HG02840 (cell line): ENCODE results near the gene EFCAB12.
"Not testable (repeated sequence)": the region's sequence is repeated elsewhere in the genome, so short reads cannot be mapped to it uniquely, and the experiment has no call there.

Source experiments
- ATAC-seq: cut with Tn5 transposase; IDR thresholded peaks from one replicate; pipeline ENCODE4 v1.9.1; 2021; ENCODE audit warnings: mild to moderate bottlenecking, moderate library complexity, moderate number of reproducible peaks; ENCODE audit not compliant: unreplicated experiment, low FRiP score

The EFCAB12 gene

DNA sequence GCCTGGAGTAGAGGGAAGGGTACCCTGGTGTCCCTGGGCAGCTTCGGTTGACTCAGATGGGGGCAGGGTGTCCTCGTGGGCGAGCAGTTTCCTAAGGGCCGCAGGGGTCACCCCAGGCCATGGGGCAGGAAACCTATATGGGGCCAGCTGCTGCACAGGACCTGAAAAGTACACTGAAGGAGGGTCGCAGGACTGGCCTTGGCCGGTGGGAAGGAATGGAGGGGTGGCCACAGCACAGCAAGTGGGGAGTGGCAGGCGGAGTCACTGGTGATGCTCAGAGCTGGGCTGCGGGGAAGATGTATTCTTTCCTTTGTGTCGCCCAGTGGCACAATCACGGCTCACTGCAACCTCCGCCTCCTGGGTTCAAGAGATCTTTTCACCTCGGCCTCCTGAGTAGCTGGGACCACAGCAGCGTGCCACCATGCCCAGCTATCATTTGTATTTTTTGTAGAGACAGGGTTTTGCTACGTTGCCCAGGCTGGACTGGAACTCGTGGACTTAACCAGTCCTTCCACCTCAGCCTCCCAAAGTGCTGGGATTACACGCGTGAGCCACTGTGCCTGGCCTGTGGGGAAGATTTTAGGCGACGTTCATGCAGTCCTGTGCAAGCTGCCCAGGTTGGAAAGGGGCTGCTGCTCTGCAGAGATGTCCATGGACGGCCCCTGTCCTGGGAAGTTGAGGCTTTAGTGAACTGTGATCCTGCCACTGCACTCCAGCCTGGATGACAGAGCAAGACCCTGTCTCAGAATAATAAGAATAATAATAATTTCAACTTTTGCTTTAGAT, 57.2 kb downstream of the EFCAB12 start:
- no peak for ATAC-seq

DNA sequence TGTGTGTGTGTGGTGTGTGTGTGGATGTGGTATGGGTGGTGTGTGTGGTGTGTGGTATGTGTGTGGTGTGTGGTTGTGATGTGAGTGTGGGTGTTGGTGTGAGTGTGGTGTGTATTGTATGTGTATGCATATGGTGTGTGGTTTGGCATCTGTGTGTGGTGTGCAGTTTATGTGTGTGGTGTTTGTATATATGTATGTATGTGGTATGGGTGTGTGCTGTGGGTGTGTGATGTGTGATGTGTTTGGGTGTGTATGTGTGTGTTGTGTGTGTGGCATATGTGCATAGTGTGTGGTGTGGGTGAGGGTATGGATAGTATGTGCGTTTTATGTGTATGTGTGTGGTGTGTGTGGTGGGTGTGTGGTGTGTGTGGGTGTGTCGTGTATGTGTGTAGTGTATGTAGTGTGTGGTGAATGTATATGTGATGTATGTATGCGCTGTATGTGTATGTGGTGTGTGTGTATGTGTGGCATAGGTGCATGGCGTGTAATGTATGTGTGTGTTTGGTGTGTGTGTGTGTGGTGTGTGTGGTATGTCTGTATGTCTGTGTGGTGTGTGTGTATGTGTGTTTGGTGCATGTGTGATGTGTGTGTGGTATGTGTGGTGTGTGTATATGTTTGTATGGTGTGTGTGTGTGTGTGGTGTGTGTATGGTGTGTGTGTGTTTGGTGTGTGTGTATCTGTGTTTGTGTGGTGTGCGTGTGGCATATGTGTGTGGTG, 58.0 kb downstream of the EFCAB12 start:
- ATAC-seq = no peak

DNA sequence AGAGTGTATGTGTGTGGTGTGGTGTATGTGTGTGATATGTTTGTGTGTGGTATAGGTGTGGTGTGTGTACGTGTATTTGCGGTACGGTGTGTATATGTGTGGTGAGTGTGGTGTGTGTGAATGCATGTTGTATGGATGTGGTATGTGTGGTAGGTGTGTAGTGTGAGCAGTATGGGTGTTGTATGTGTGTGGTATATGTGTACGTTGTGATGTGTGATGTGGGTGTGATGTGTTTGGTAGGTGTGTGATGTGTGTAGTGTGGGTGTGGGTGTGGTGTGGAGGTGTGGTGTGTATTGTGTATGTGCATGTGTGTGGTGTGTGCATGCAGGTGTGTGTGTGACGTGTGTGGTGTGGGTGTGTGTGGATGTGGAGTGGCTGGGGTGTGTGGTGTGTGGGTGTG, 58.7 kb downstream of the EFCAB12 start:
- ATAC-seq = no peak

DNA sequence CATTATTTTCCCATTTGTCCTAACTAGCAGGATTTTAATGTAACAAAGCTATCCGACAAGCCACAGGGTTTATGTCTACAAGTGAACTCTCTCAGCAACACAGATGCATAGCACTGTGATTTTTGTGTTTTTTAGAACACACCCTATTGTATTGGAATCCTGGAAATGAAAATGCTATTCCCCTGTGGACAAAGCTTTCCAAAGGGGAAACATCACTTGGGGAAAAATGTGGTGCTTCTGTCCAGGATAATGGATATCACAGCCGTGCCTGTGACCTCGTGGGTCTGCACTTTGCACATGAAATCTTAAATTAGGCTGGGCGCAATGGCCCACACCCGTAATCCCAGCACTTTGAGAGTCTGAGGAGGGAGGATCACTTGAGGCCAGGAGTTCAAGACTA, 60.6 kb downstream of the EFCAB12 start:
- ATAC-seq = no peak

DNA sequence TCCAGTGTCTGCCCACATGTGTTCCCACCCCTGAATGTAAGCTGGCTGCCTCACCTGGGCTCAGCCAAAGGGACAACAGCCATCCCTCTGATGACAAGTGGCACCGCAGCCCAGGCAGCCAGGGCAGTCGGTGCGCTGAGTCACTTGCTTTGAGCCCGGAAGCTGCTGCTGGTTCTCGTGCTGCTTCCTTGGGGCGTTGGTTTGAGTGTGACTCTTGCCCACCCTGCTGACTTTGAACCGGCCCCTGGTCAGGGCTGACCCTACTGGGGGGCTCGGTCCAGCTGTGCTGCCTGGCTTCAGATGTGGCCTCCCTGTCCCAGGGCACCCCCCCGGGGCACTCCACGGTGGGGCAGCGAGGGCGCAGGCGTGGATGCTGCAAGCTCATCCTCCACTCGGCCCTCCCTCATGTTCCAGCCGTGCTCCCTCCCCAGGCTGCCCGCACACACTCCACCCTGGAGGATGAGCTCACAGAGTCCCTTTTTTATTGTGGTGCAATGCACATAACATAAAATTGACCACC, 62.1 kb downstream of the EFCAB12 start:
- no peak for ATAC-seq

DNA sequence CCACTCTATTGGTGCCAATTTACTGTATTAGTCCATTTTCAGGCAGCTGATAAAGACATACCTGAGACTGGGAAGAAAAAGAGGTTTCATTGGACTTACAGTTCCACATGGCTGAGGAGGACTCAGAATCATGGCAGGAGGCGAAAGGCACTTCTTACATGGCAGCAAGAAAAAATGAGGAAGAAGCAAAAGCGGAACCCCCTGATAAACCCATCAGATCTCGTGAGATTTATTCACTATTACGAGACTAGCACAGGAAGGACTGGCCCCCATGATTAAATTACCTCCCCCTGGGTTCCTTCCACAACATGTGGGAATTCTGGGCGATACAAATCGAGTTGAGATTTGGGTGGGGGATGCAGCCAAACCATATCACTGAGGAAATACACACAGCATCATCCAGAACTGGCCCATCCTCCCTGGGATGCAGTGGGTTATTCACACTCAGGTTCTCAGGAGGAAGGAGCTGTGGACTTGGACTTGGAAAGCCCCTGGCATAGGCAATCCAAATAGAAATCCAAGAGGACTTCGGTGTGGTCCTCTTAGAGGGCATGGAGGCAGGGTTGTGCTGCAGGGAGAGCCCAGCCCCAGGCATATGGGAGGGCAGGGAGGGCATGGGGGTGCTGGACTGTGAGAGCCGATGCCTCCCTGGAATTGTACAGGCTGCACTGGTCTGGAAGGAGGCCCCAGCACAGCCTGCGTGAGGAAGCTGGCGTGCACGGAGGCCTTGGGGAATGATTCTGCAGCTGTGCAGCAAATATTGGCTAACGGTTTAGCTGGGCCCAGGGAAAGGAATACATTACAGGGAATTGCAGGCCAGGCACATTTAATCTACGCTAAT, 62.9 kb downstream of the EFCAB12 start:
- ATAC-seq = no peak

DNA sequence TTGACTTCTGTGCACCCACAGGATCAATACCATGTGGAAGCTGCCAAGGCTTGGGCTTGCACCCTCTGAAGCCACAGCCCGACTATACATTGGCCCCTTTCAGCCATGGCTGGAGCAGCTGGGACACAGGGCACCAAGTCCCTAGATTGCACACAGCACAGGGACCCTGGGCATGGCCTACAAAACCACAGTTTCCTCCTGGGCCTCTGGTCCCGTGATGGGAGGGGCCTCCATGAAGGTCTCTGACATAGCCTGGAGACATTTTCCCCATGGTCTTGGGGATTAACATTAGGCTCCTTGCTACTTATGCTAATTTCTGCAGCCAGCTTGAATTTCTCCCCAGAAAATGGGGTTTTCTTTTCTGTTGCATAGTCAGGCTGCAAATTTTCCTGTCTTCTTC, 63.6 kb downstream of the EFCAB12 start:
- ATAC-seq = not testable (repeated sequence)

DNA sequence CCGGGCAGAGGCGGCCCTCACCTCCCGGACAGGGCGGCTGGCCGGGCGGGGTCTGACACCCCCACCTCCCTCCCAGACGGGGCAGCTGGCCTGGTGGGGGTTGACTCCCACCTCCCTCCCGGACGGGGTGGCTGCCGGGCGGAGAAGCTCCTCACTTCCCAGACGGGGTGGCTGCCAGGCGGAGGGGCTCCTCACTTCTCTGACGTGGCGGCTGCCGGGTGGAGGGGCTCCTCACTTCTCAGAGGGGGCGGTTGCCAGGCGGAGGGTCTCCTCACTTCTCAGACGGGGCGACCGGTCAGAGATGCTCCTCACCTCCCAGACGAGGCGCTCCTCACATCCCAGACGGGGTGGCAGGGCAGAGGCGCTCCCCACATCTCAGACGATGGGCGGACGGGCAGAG, 65.1 kb downstream of the EFCAB12 start:
- ATAC-seq = not testable (repeated sequence)

DNA sequence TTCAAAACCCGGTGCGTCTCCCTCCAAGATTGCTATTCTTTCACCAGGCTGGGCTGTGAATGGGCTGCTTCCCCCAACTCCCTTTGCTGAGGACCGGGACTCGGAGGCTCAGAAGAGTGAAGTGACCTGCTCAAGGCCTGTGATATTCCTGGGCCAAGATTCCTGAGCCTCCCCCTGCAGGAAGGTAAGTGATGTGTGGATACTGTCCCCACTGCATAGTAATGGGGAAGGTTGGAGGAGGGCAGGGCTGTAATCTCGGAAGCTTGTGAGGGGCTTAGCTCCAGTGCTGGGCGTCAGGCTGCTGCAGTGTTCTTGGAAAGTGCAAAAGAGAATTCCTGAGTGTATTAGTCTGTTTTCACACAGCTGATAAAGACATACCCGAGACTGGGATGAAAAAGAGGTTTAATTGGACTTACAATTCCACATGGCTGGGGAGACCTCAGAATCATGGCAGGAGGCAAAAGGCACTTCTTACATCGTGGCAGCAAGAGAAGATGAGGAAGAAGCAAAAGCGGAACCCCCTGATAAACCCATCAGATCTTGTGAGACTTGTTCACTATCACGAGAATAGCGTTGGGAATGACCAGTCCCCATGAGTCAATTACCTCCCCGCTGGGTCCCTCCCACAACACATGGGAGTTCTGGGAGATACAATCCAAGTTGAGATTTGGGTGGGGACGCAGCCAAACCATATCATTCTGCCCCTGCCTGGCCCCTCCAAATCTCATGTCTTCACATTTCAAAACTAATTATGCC, 67.6 kb downstream of the EFCAB12 start:
- no peak for ATAC-seq

DNA sequence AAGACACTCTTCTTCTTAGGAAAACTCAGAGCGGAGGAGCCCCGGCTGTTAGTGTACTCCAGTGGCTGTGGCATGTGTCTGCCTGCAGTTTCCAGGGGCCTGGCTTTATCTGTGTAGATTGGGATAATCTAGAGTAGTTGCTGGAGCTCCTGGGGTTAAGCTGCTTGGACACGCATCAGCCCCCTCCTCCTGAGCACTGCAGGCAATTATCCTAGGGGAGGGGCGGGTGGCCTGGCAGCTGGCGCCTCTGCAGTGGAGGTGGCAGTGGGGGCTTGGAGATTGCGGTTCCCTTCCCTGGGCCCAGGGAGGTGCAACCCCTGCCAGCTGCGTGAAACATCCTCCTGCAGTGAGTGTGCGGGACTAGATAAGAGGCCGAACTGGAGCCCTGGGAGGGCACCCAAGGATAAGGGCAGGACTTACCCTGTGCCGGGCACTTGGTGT, 68.2 kb downstream of the EFCAB12 start:
- ATAC-seq = no peak

DNA sequence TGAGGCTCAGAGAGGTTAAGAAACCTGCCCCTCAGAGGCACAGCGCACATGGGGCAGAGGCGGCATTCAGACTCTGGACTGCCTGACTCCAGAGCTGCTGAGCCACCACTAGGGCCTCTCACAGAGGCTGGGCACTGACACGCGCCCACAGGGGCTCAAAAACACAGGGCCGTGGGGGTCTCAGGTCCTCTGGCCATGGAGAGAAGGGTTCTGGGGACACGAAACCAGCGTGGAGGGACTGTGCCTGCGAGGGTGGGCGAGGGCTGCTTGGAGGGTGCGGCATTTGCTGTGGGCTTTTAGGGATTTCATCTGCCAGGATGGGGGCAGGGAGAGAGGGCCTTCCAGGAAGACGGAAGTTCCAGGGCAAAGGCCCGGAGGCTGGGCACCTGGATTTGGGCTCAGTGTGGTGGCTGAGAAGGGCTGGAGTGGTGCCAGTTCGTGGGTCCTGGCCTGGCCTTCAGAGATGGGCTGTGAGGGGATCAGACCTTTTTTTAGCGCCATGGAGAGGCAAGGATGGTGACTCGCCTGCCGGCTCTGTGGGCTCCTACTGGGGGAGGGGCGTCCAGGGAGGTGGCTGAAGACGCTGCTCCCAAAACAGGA, 69.6 kb downstream of the EFCAB12 start:
- no peak for ATAC-seq

DNA sequence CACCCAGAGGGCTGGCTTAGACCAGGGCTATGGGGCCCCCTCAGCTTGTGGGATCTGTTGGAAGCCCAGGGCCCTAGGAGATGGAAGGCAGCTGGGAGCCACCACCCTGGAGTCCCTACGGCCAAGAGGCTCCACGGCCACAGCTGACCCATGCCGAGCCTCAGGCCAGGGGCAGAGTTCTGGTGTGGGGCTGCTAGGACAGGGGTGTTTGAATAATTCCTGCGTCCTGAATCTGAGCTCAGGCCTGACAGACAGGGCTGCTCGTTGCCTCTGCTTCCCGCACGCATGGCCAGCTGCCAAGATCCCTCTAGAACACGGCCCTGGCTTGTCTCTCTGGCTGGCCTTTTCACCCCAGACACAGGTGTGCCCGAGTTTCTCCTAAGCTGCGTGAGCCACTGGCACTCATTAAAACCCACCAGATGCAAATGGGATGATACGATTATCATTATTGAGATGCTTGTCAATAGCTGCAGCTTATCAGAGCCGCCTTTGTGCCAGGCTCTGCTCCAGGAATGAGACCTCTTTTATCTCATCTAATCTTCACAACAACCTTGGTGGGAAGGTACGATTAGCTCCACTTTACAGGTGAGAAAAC, 70.2 kb downstream of the EFCAB12 start:
- no peak for ATAC-seq

DNA sequence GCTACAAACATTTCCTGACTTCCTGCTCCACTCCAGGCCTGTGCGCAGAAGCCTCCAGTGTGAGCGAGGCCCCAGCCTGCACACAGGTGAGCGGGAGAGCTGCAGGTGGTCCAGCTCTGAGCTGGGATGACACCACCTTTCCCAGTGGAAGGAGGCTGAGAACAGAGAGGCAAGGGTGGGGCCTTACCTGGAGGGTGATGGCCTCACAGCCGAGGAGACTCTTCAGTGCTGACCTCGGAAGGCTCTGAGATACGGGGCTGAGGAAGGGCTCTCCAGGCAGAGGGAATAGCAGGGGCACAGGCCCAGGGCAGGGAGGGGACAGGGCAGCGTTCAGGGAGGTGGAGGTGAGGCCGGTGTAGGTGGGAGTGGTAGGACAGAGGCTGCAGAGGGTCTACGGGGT, 70.8 kb downstream of the EFCAB12 start:
- no peak for ATAC-seq

DNA sequence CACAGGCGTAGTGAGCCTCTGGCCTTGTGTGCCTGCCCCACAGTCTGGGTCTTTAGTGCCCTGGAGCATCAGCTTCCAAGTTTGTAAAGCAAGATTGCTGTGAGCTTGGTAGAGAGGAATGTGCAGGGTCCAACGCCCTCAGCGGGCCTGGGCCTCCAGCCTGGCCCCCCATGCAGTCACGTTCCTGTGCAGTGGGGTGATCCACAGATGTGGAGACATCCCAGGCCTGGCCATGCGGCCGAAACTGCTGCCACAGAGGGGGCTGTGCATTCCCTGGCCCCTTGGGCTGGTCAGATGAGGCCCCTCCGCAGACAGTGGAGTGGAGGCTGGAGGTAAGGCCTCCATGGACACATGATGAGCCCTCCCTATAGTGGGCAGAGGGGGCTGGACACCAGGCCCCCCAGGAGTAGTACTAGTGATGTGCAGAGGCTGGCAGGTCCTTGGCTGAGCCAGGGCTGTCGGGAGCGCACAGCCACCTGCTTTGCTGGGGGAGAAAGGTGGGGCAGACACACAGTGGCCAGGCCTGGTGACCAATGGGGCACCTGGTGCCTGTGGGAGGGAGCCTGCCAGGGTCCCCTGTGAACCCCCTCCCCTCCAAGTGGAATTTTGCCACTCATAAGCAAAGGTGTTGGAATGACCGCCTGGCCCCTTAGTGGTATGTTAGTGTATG, 71.5 kb downstream of the EFCAB12 start:
- no peak for ATAC-seq

DNA sequence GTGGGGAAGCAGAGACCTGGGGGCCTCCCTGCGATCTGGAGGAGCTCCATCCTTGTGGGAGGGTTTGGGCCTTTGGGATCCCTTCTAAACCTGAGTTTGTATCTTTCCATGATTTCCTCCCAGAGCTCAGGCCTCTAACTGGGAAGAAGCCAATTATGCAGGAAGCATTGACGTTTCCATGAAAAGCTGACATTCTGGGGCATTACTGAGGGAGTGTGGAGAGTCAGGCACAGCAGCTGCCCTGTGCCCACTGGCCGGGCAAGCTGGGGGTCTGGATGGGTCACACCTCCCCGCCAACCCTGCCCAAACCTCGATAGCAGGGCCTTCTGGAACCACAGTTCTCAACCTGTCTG, 74.9 kb downstream of the EFCAB12 start:
- ATAC-seq = no peak

DNA sequence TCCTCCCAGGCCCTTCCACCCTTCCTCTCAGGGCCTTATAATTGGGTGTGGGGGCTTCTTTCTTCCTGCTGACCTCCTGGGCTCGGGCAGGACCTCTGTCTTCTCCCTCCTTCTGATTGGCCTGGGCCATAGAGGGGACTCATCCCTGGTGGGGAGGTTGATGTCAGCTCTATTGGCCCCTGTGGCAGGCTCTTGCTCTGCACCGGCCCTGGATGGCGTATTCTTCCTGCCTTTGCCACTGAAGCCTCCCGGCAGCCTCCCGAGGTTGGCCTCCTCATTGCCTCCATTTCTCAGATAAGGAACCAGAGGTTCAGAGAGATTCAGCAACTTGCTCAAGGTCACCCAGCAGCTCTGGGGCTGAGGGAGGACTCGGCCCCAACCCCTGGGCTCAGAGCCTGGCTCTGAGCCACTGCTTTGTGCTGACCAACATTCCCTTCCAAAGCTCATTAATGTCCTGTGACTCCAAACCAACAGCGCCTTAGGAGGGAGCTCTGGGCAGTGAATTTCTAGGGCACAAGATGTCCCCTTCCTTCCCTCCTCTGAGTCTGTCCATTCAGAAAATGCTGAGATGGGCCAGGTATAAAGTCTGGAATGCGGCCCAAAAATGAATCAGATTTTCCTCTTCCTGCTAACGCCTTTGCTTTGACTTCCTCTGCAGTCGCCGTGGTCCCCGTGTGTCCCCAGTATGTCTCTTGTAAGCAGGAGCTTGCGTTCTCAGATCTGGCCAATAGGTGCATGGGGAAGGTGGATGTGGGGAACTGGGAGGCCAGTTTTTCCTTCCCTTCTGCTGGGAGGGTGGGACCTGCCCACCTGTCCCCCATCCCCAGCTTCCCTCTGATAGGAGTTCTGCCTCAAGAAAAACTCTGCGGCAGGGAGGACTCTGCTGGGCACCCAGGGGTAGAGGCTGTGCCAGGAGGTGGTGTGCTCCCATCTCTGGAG, 75.5 kb downstream of the EFCAB12 start:
- no peak for ATAC-seq

DNA sequence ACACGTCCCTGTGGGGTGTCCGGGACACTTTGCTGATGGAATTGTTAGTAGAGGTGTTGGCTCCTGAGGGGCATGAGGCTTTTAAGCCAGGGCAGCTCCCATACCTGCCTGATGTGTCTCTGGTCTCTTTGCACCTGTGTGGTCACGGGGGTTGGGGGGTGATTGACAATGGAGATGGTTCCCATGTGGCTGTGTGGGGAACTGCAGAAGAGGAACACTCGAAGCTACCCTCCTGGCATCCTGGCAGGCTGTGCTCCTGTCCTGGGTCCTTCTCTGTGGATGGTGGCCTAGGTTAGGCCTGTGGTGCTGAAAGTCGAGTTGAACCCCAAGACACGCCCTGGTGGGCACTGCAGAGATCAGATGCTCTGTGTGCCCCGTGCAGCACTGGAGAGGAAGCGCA, 76.4 kb downstream of the EFCAB12 start:
- no peak for ATAC-seq
